H1 (cell line): Measurements from ENCODE around the gene MIA3. TPM values are rescaled to one million over a fixed set of nuclear protein-coding genes. Genes with fewer than 3 reads are reported as not detected.

ENCODE experiments used
- CTCF ChIA-PET: fragments of 300-600 bp; sonication (Branson Sonifier 250); formaldehyde crosslinking; loops from one replicate; lab custom pipeline; 2021; ENCODE audit not compliant: partially characterized antibody; lab: Charles Lee
- POLR2A ChIA-PET: fragments of 300-600 bp; sonication (Branson Sonifier 250); formaldehyde crosslinking; loops from one replicate; lab custom pipeline; 2021; ENCODE audit warnings: inconsistent platforms; ENCODE audit not compliant: partially characterized antibody; lab: Charles Lee
- DNase-seq, 2 experiments: peaks; one replicate each; pipeline versions ENCODE4 v3.0.0 to v3.0.0-alpha.2; 2010 to 2022; ENCODE audit warnings: low spot score in 2 of 2, low read depth in 1 of 2, mixed read lengths in 1 of 2
- FAIRE-seq: peaks from 2 replicates; lab custom pipeline; 2011; peaks lifted over from hg19 to GRCh38; lab: Jason Lieb, UNC
- H2AFZ ChIP-seq: 2 replicates; pipeline ENCODE4 v1.8.1; 2012; ENCODE audit warnings: low read length, inconsistent platforms
- H2AK5ac ChIP-seq: 2 replicates; pipeline ENCODE4 v1.6.1; 2013; ENCODE audit warnings: low read depth, low read length
- H2BK120ac ChIP-seq: replicated peaks from 2 replicates; pipeline ENCODE3; 2013; ENCODE audit warnings: low read depth, low read length, inconsistent platforms
- H2BK12ac ChIP-seq: 2 replicates; pipeline ENCODE4 v1.6.1; 2013; ENCODE audit warnings: low read depth, low read length
- H2BK15ac ChIP-seq: 2 replicates; pipeline ENCODE4 v1.6.1; 2013; ENCODE audit warnings: low read length
- H2BK20ac ChIP-seq: 2 replicates; pipeline ENCODE4 v1.6.1; 2013; ENCODE audit warnings: low read length
- H2BK5ac ChIP-seq: 2 replicates; pipeline ENCODE4 v1.6.1; 2013; ENCODE audit warnings: low read depth, low read length
- H3K14ac ChIP-seq: 2 replicates; pipeline ENCODE4 v1.6.1; 2013; ENCODE audit warnings: inconsistent platforms; ENCODE audit not compliant: insufficient read length
- H3K18ac ChIP-seq: 2 replicates; pipeline ENCODE4 v1.6.1; 2013; ENCODE audit warnings: low read length; ENCODE audit errors: extremely low read depth
- H3K23ac ChIP-seq: 2 replicates; pipeline ENCODE4 v1.6.1; 2013; ENCODE audit warnings: inconsistent platforms; ENCODE audit not compliant: insufficient read length
- H3K23me2 ChIP-seq: 2 replicates; pipeline ENCODE4 v1.6.1; 2013; ENCODE audit warnings: low read depth, low read length
- H3K27ac ChIP-seq: 2 replicates; pipeline ENCODE4 v1.6.1; 2011; ENCODE audit warnings: low read depth, low read length, inconsistent platforms
- H3K27me3 ChIP-seq, 4 experiments: replicated peaks in 1 of 4; 1 replicate in 1 of 4; 2 replicates in 3 of 4; pipeline versions ENCODE4 v1.6.1 to v1.8.1; 2011 to 2013; ENCODE audit warnings: low read length in 3 of 4, mild to moderate bottlenecking in 3 of 4, inconsistent platforms in 2 of 4, mixed read lengths in 2 of 4, moderate library complexity in 1 of 4; ENCODE audit not compliant: control insufficient read depth in 3 of 4, insufficient read depth in 3 of 4; ENCODE audit errors: extremely low read depth in 1 of 4
- H3K36me3 ChIP-seq, 4 experiments: 2 replicates each; pipeline versions ENCODE4 v1.6.1 to v1.8.1; 2011 to 2013; ENCODE audit warnings: mild to moderate bottlenecking in 4 of 4, low read length in 3 of 4, moderate library complexity in 2 of 4, control low read depth in 1 of 4, inconsistent platforms in 1 of 4; ENCODE audit not compliant: insufficient read depth in 4 of 4, control insufficient read depth in 2 of 4
- H3K4ac ChIP-seq: replicated peaks from 2 replicates; pipeline ENCODE3; 2013; ENCODE audit warnings: low read length, low read depth, mixed read lengths, inconsistent platforms; ENCODE audit not compliant: insufficient read length
- H3K4me1 ChIP-seq, 4 experiments: replicated peaks in 1 of 4; 1 replicate in 1 of 4; 2 replicates in 3 of 4; pipeline versions ENCODE4 v1.6.1 to v1.8.1; 2011 to 2013; ENCODE audit warnings: low read length in 3 of 4, inconsistent platforms in 2 of 4, mixed read lengths in 1 of 4; ENCODE audit not compliant: insufficient read depth in 4 of 4, control insufficient read depth in 3 of 4
- H3K4me2 ChIP-seq, 2 experiments: 2 replicates each; pipeline versions ENCODE4 v1.6.1 to v1.8.1; 2011 to 2013; ENCODE audit warnings: low read depth in 2 of 2, low read length in 2 of 2, control low read depth in 1 of 2, inconsistent platforms in 1 of 2, mild to moderate bottlenecking in 1 of 2; ENCODE audit not compliant: insufficient read depth in 1 of 2
- H3K4me3 ChIP-seq, 4 experiments: fragments of 200-600, 300-600 bp in 1 of 4; sonication (generic), shearing (Covaris generic), sonication (Bioruptor Twin) in 1 of 4; 2 replicates each; pipeline versions ENCODE4 v1.5.1 to v1.8.1; 2011 to 2016; ENCODE audit warnings: low read length in 4 of 4, low read depth in 3 of 4, control low read depth in 2 of 4, inconsistent platforms in 2 of 4, mild to moderate bottlenecking in 2 of 4, mixed read lengths in 1 of 4, moderate library complexity in 1 of 4; ENCODE audit not compliant: insufficient read depth in 2 of 4; ENCODE audit errors: extremely low read depth in 1 of 4
- H3K56ac ChIP-seq: replicated peaks from 2 replicates; pipeline ENCODE3; 2013; ENCODE audit warnings: low read depth, mild to moderate bottlenecking, mixed read lengths, low read length, inconsistent platforms; ENCODE audit not compliant: insufficient read length
- H3K79me1 ChIP-seq: 2 replicates; pipeline ENCODE4 v1.6.1; 2013; ENCODE audit warnings: low read depth, low read length, control low read depth
- H3K79me2 ChIP-seq, 2 experiments: 2 replicates each; pipeline versions ENCODE4 v1.6.1 to v1.8.1; 2012 to 2013; ENCODE audit warnings: low read length in 2 of 2, mild to moderate bottlenecking in 2 of 2, inconsistent platforms in 1 of 2; ENCODE audit not compliant: insufficient read depth in 2 of 2, control insufficient read depth in 1 of 2
- H3K9ac ChIP-seq, 4 experiments: replicated peaks in 1 of 4; 1 replicate in 1 of 4; 2 replicates in 3 of 4; pipeline versions ENCODE4 v1.6.1 to v1.8.1; 2011 to 2013; ENCODE audit warnings: low read depth in 3 of 4, low read length in 3 of 4, control low read depth in 2 of 4, mild to moderate bottlenecking in 2 of 4, moderate library complexity in 2 of 4, inconsistent platforms in 1 of 4; ENCODE audit errors: extremely low read depth in 1 of 4
- H3K9me3 ChIP-seq, 2 experiments: 2 replicates each; pipeline versions ENCODE4 v1.6.1 to v1.8.1; 2012 to 2013; ENCODE audit warnings: mild to moderate bottlenecking in 2 of 2, moderate library complexity in 2 of 2, control low read depth in 1 of 2, inconsistent platforms in 1 of 2, low read depth in 1 of 2, low read length in 1 of 2, mixed read lengths in 1 of 2; ENCODE audit not compliant: insufficient read depth in 2 of 2
- H4K20me1 ChIP-seq, 2 experiments: replicated peaks in 1 of 2; 2 replicates each; pipeline versions ENCODE3 to v1.8.1; 2011 to 2013; ENCODE audit warnings: inconsistent platforms in 2 of 2, low read length in 2 of 2, mild to moderate bottlenecking in 1 of 2; ENCODE audit not compliant: insufficient read depth in 2 of 2, control insufficient read depth in 1 of 2
- H4K5ac ChIP-seq: 2 replicates; pipeline ENCODE4 v1.6.1; 2013; ENCODE audit warnings: low read length, low read depth, mixed read lengths, inconsistent platforms; ENCODE audit not compliant: insufficient read length
- H4K8ac ChIP-seq: 2 replicates; pipeline ENCODE4 v1.8.0; 2013; ENCODE audit warnings: mild to moderate bottlenecking, moderate library complexity, low read length, inconsistent platforms; ENCODE audit not compliant: insufficient read depth; ENCODE audit errors: extremely low read depth
- H4K91ac ChIP-seq: replicated peaks from 2 replicates; pipeline ENCODE3; 2013; ENCODE audit warnings: low read length, mixed read lengths, inconsistent platforms; ENCODE audit not compliant: insufficient read length
- CHD2 ChIP-seq: IDR thresholded peaks from 2 replicates; pipeline ENCODE4 v1.6.1; 2012; ENCODE audit warnings: low read length, improper control_type of control experiment
- CTBP2 ChIP-seq: IDR thresholded peaks from 2 replicates; pipeline ENCODE4 v1.7.0; 2011; ENCODE audit warnings: borderline replicate concordance, mild to moderate bottlenecking, moderate library complexity, mixed read lengths, low read length; ENCODE audit not compliant: insufficient read depth, insufficient read length
- HDAC6 ChIP-seq: IDR thresholded peaks from one replicate; pipeline ENCODE4 v1.7.1; 2012; ENCODE audit warnings: low read depth, mild to moderate bottlenecking, inconsistent platforms, low read length, moderate library complexity
- KDM5A ChIP-seq: fragments of 200-600 bp; IDR thresholded peaks from 2 replicates; pipeline ENCODE4 v1.7.1; 2012; ENCODE audit warnings: mild to moderate bottlenecking, low read length, inconsistent platforms, mixed read lengths
- NANOG ChIP-seq: IDR thresholded peaks from 2 replicates; pipeline ENCODE4 v1.6.1; 2011; ENCODE audit warnings: low read length, low read depth, mild to moderate bottlenecking, inconsistent platforms; ENCODE audit not compliant: insufficient read depth, poor library complexity, severe bottlenecking
- RAD21 ChIP-seq, 2 experiments: IDR thresholded peaks in 1 of 2; conservative IDR thresholded peaks in 1 of 2; 2 replicates each; pipeline ENCODE4 v1.6.1; 2011; ENCODE audit warnings: low read depth in 2 of 2, low read length in 2 of 2, improper control_type of control experiment in 1 of 2, inconsistent platforms in 1 of 2, mild to moderate bottlenecking in 1 of 2, moderate library complexity in 1 of 2
- RBBP5 ChIP-seq: IDR thresholded peaks from 2 replicates; pipeline ENCODE4 v1.7.1; 2012; ENCODE audit warnings: low read depth, mild to moderate bottlenecking, inconsistent platforms, low read length, moderate library complexity, borderline replicate concordance
- SAP30 ChIP-seq: fragments of 300-600 bp; sonication (generic); IDR thresholded peaks from 2 replicates; pipeline ENCODE4 v1.7.1; 2012; ENCODE audit warnings: low read length, moderate library complexity, mild to moderate bottlenecking, inconsistent platforms; ENCODE audit not compliant: insufficient read depth, insufficient replicate concordance
- SRF ChIP-seq: IDR thresholded peaks from 2 replicates; pipeline ENCODE4 v1.6.1; 2011; ENCODE audit warnings: mild to moderate bottlenecking, low read depth, low read length, moderate library complexity
- SUZ12 ChIP-seq: fragments of 200-600 bp; sonication (generic); IDR thresholded peaks from 2 replicates; pipeline ENCODE4 v1.6.1; 2012; ENCODE audit warnings: mild to moderate bottlenecking, inconsistent platforms, low read length, moderate library complexity, mixed read lengths
- TAF1 ChIP-seq: IDR thresholded peaks from 2 replicates; pipeline ENCODE4 v1.6.1; 2011; ENCODE audit warnings: mild to moderate bottlenecking, low read depth, low read length
- YY1 ChIP-seq: IDR thresholded peaks from 2 replicates; pipeline ENCODE4 v1.6.1; 2011; ENCODE audit warnings: low read depth, mild to moderate bottlenecking, low read length
- ZNF274 ChIP-seq: IDR thresholded peaks from 2 replicates; pipeline ENCODE4 v1.7.0; 2012; ENCODE audit warnings: low read length, borderline replicate concordance; ENCODE audit errors: extremely low read depth
- WGBS, 2 experiments: shearing (Covaris generic) in 1 of 2; methylation state at CpG; one replicate each; pipeline versions ENCODE4 v1.1.6 to v1.1.7; 2013 to 2015; ENCODE audit warnings: low lambda C conversion rate in 2 of 2, mixed read lengths in 2 of 2, inconsistent platforms in 1 of 2, low coverage in 1 of 2, missing lambda C conversion rate in 1 of 2; ENCODE audit not compliant: insufficient replicate concordance in 2 of 2, insufficient coverage in 1 of 2, insufficient read length in 1 of 2; ENCODE audit errors: extremely low coverage in 1 of 2, missing lambda C conversion rate in 1 of 2; 5-methylcytosine and 5-hydroxymethylcytosine counted together
- polyA plus RNA-seq, 7 experiments: library from polyadenylated mRNA; depleted of rRNA in 3 of 7; stranded (reverse) in 5 of 7; unstranded in 2 of 7; fragments of >200 nt in 5 of 7; fragments of 200-250 nt in 2 of 7; gene quantifications; 1 replicate in 5 of 7; 2 replicates in 1 of 7; 4 replicates in 1 of 7; pipeline versions ENCODE4 v1.2.1 to v1.2.3, GENCODE V29; 2011 to 2013; ENCODE audit warnings: missing spikeins in 2 of 7, mixed read lengths in 2 of 7
- total RNA-seq: library from RNA; stranded (reverse); fragmentation: NEBNext Ultra II Directional; extraction: Animal tissue kit (Norgen Biotek cat#: 25700); gene quantifications from 2 replicates; pipeline ENCODE4 v1.2.1, GENCODE V29; 2021

Gene MIA3
- total and polyA plus RNA-seq, 2 of the 8 experiments (the other 6 are each of a cell fraction or from before 2014, with no cell fraction given), result 69.0 to 105 TPM

DNA sequence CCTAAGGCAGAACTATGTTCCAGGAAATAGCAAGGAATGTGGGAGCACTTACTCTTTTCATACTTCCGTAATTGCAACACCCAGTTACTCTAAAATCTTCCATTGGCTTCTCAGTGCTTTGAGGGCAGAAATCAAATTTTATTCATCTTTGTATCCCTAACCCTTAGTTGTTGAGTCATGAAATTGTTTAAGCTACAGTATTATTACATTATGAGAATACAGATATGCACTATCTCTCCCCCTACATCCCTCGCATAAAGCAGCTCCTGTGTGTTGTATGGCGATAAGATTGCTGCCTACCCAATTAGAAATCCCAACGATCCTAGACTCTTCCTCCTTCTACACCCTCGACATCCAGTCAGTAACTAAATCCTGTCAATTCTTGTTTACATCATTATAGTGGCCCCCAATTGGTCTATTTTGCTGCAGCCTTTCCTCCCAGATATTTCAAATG is 91.8 kb downstream of the MIA3 start:
- Histone ChIP-seq H3K23ac (no peak overlapping the region), H3K79me1 (peaks cover 3% of the 10 kb centered on the region), H3K27ac (no peak overlapping the region), H2AK5ac (no peak overlapping the region), H3K9ac (no peak overlapping the region), H3K36me3 (no peaks in the 10 kb centered on the region; a peak in 1 of 8 replicates), H3K56ac (no peak overlapping the region), H4K8ac (no peak overlapping the region), H2BK12ac (no peak overlapping the region), H2AFZ (no peak overlapping the region), H3K4me1 (no peaks in the 10 kb centered on the region), H3K23me2 (peaks cover 6% of the 10 kb centered on the region), H3K79me2 (peaks cover 5 to 73% of the 10 kb centered on the region in 2 experiments; a peak in 3 of 4 replicates), H4K91ac (no peak overlapping the region), H3K18ac (no peak overlapping the region), H3K9me3 (no peaks in the 10 kb centered on the region), H2BK15ac (no peak overlapping the region), H3K14ac (no peak overlapping the region), H2BK120ac (no peak overlapping the region), H4K5ac (no peak overlapping the region), H3K4ac (no peak overlapping the region), H2BK5ac (no peak overlapping the region), H4K20me1 (no peaks in the 10 kb centered on the region), H3K27me3 (no peaks in the 10 kb centered on the region), H3K4me2 (no peak overlapping the region; a peak in 1 of 4 replicates), H2BK20ac (no peak overlapping the region), H3K4me3 (no peak overlapping the region)
- 95% methylated on average over 5 of the region's 5 CpGs; no CpG with 5 or more reads in 1 of the 2 experiments for WGBS, 2 experiments
- CTCF ChIA-PET, result interaction anchor here (1.0 to 1.7 kb wide), 2 partner anchors 420 to 424 kb away, joined by 3 read pairs; no protein-coding TSS in a partner anchor
- DNase-seq, result no peak
- FAIRE-seq, result no peak
- POLR2A ChIA-PET, result interaction anchor here (1.3 kb wide), 1 partner anchor 12 kb away, joined by 3 read pairs; no protein-coding TSS in a partner anchor
- TF ChIP-seq YY1 (no peak), ZNF274 (no peak), SRF (no peak), RBBP5 (no peak), HDAC6 (no peak), CTBP2 (no peak), SAP30 (no peak), NANOG (no peak), CHD2 (no peak), SUZ12 (no peak), RAD21 (IDR thresholded peaks at IDR 0.05 in 1 of 2, conservative IDR thresholded peaks at IDR 0.05 in 1 of 2; ENCODE audit: low read depth in 2 of 2, low read length in 2 of 2) (no peak), TAF1 (no peak), KDM5A (no peak)
